ENCODE data around the gene PDZD7.

PDZD7 gene

DNA sequence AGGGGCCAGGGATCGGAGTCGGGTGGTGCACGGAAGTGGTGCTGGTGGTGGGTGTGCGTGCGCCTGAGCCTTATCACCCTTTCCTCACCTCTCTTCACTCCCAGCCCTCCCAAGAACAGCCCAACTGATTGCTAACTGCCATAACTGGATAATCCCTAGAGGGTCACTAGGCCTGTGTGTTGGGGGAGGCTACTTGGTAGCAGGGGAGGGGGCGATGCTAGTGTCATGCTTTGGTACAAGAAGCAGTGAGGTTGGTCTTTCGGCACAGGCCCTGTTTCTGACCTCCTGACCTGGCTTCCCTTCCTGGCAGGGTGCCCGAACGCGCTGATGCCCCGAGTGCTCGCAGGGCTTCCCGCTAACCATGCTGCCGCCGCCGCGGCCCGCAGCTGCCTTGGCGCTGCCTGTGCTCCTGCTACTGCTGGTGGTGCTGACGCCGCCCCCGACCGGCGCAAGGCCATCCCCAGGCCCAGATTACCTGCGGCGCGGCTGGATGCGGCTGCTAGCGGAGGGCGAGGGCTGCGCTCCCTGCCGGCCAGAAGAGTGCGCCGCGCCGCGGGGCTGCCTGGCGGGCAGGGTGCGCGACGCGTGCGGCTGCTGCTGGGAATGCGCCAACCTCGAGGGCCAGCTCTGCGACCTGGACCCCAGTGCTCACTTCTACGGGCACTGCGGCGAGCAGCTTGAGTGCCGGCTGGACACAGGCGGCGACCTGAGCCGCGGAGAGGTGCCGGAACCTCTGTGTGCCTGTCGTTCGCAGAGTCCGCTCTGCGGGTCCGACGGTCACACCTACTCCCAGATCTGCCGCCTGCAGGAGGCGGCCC is 31.5 kb upstream of the PDZD7 start:
- TF ChIP-seq, protein P1, sequence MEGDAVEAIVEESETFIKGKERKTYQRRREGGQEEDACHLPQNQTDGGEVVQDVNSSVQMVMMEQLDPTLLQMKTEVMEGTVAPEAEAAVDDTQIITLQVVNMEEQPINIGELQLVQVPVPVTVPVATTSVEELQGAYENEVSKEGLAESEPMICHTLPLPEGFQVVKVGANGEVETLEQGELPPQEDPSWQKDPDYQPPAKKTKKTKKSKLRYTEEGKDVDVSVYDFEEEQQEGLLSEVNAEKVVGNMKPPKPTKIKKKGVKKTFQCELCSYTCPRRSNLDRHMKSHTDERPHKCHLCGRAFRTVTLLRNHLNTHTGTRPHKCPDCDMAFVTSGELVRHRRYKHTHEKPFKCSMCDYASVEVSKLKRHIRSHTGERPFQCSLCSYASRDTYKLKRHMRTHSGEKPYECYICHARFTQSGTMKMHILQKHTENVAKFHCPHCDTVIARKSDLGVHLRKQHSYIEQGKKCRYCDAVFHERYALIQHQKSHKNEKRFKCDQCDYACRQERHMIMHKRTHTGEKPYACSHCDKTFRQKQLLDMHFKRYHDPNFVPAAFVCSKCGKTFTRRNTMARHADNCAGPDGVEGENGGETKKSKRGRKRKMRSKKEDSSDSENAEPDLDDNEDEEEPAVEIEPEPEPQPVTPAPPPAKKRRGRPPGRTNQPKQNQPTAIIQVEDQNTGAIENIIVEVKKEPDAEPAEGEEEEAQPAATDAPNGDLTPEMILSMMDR (IDR thresholded peaks at IDR 0.05; ENCODE audit: borderline replicate concordance, control extremely low read depth, extremely low read depth, insufficient read depth, missing control alignments), result peak; percentile 83
- peak; percentile 79 for DNase-seq (ENCODE audit: low spot score)
- in situ Hi-C loops (cut with MboI; ENCODE audit: low sequenced_read_pairs, unreplicated experiment), result no loop called here

DNA sequence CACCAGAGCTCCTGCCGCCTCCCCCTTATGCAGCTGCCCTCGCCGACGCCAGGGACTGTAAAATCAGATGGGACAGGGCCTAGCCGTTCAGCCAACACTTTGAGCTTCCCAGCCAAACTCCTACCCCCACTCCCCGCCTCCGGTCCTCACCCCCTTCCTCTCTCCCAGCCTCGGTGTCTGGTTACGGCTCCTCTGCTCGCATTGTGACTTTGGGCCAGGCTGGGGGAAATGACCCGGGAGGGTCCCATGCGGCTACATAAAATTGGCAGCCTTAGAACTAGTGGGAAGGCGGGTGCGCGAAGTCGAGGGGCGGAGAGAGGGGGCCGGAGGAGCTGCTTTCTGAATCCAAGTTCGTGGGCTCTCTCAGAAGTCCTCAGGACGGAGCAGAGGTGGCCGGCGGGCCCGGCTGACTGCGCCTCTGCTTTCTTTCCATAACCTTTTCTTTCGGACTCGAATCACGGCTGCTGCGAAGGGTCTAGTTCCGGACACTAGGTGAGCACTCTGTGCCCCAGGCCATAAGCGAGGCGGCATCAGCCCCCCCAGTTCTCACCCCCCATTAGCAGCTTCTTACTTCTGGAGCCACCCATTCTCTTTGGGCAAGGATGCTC is 30.8 kb upstream of the PDZD7 start, which contains the start of gene KAZALD1:
TSS of gene KAZALD1 (plus strand) at position 366 of the 608 bp plus-strand sequence. CDS start 604 bp downstream, outside the sequence.
- in situ Hi-C loops (cut with MboI; ENCODE audit: low sequenced_read_pairs, unreplicated experiment), result no loop called here
- no peak for DNase-seq (ENCODE audit: low spot score)
- TF ChIP-seq, protein P1 (IDR thresholded peaks at IDR 0.05; ENCODE audit: borderline replicate concordance, control extremely low read depth, extremely low read depth, insufficient read depth, missing control alignments), result no peak

DNA sequence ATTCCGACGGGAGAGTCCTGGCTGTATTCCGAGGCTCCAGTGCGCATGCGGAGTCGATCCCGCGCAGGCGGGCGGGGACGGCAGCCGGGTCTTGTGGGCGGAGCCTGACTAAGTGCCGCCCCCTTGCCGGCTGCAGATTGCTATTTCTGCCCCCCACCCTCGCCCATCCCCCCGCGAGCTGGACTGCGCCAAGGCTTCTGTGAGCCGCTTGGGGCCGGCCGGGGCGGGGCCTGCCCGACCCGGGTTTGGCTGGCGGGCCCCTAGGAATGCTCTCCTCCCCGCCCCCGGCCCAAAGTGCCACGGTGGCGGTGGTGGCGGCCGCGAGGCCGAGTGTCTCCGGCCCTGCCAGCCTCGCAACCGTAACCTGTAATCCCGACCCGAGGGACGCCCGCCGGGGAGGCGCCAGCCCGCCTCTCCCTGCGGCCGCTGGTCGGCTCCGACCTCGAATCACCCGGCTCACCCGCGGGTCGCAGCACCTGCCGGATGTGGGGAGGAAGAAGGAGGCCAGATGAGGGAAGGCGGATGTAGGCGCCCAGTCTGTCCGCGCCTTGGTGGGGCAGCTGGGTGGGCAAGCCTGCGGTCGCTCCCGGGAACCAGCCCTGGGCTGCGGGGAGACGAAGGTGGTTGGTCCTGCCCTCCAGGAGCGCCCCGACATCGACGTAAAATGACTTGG is 30.2 kb upstream of the PDZD7 start:
- in situ Hi-C loops (cut with MboI; ENCODE audit: low sequenced_read_pairs, unreplicated experiment), result no loop called here
- DNase-seq (ENCODE audit: low spot score), result peak; percentile 98
- TF ChIP-seq, protein P1 (IDR thresholded peaks at IDR 0.05; ENCODE audit: borderline replicate concordance, control extremely low read depth, extremely low read depth, insufficient read depth, missing control alignments), result no peak

DNA sequence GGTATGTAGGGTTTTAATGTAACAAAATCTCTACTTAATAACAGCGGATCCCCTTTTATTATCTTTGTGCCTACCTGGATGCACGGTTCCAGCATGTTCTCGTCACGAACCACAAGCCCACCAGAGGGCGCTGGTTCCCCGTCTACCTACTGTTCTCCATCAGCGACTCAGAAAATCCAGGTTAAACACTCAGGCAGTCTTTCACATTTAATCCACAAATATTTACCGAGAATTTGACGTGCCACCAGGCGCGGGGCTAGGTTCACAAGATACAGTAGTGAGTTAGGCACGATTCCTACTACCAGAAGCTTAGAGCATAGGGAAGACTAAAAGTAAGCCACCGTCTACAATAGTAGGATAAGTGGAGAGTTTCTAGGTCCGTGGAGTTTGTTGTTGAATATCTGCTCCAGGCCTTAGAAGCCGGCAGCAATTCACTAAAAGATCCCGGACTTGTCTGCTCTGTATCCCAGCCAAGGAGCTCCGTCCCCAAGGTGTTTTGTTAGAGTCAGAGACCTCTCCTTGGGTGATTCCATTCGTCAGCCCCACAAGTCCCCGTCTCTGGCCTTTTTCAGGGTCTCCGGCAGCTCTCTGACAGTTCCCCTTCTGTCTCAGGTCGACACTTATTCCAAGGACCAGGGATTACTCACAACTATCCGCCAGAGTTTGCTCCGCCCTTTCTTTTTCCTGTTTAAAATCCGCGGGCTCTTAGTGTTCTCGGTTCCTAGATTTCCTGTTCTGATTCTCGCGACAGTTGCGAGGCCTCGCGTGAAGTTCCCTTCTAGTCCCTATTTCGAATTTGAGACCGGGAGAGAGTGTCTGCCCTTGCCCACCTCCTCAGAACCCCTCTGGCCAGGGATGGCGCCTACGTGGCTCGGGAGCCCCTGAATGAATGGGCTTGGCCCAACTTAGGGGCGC is 29.4 kb upstream of the PDZD7 start:
- TF ChIP-seq, protein P1 (IDR thresholded peaks at IDR 0.05; ENCODE audit: borderline replicate concordance, control extremely low read depth, extremely low read depth, insufficient read depth, missing control alignments), result peak; percentile 82
- in situ Hi-C loops (cut with MboI; ENCODE audit: low sequenced_read_pairs, unreplicated experiment), result no loop called here
- DNase-seq (ENCODE audit: low spot score), result peak; percentile 86

DNA sequence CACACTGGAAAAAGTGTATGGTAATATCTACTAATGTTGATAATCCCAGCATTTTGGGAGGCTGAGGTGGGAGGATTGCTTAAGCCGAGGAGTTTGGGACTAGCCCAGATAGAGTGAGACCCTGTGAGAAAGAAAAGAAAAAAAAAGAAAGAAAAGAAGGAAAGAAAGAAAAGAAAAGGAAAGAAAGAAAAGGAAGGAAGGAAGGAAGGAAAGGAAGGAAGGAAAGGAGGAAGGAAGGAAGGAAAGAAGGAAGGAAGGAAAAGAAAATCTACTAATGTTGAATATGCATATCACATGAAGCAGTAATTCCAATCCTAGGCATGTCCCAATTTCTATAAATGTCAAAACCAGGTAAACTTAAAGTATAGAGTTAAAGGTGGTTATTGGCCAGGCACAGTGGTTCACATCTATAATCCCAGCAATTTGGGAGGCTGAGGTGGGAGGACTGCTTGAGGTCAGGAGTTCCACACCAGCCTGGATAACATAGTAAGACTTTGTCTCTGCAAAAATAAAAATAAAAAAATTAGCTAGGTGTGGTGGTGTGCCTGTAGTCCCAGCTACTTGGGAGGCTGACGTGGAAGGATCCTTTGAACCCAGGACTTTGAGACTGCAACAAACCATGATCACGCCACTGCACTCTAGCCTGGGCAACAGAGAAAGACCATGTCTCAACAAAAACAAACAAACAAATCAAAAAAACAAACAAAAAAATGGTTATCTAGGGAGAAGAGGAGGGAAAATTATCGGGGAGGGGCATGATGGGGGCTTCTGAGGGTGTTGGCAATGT is 25.6 kb upstream of the PDZD7 start:
- no peak for DNase-seq (ENCODE audit: low spot score)
- TF ChIP-seq, protein P1 (IDR thresholded peaks at IDR 0.05; ENCODE audit: borderline replicate concordance, control extremely low read depth, extremely low read depth, insufficient read depth, missing control alignments), result no peak
- in situ Hi-C loops (cut with MboI; ENCODE audit: low sequenced_read_pairs, unreplicated experiment), result no loop called here

Measured in GM13976 (cell line).